HCT116 (cell line): ENCODE data around the gene ZNF14. TPM values are rescaled to one million over a fixed set of nuclear protein-coding genes. Genes with fewer than 3 reads are reported as not detected.
A peak's percentile ranks its signal among the peaks of the same experiment; 100 is the strongest.

ENCODE experiments used
- ATAC-seq: fragments of 200-7000 bp; cut with Tn5 transposase; 2 replicates; pipeline ENCODE4 v1.9.1; 2020; ENCODE audit warnings: mild to moderate bottlenecking, moderate library complexity
- BruUV-seq: library from RNA; stranded (reverse); fragments of 400-500 nt; replicated peaks from 2 replicates; lab custom pipeline; 2021; lab: Mats Ljungman, UMichigan
- CTCF ChIA-PET: fragments of 300-600 bp; sonication (Branson Sonifier 250); formaldehyde crosslinking; loops from one replicate; lab custom pipeline; 2021; ENCODE audit warnings: antibody characterized with exemption; lab: Charles Lee
- POLR2A ChIA-PET: fragments of 300-600, 350-600 bp; sonication (Branson Sonifier 250); formaldehyde crosslinking; loops from one replicate; lab custom pipeline; 2021; ENCODE audit warnings: antibody characterized with exemption; lab: Charles Lee
- RAD21 ChIA-PET, 2 experiments: fragments of 300-600 bp; sonication (Branson Sonifier 250); formaldehyde crosslinking; loops; one replicate each; lab custom pipeline; 2023; ENCODE audit warnings: low total read pairs in 2 of 2; ENCODE audit not compliant: uncharacterized antibody in 2 of 2, unreplicated experiment in 2 of 2, low non-redundant PET in 1 of 2; lab: Charles Lee
- DNase-seq: peaks from one replicate; pipeline ENCODE4 v3.0.0-alpha.2; 2010; ENCODE audit warnings: low read depth, low spot score
- H2AFZ ChIP-seq: fragments of 200-600 bp; shearing (Covaris generic), sonication (generic); 2 replicates; pipeline ENCODE4 v1.6.1; 2017; ENCODE audit warnings: low read depth, mixed run types, mixed read lengths, antibody characterized with exemption, low read length; ENCODE audit not compliant: poor library complexity, severe bottlenecking
- H3K27ac ChIP-seq: 2 replicates; pipeline ENCODE4 v1.5.1; 2012; ENCODE audit warnings: low read depth, low read length
- H3K27me3 ChIP-seq: fragments of 200-600 bp; sonication (generic); 2 replicates; pipeline ENCODE4 v1.6.1; 2016; ENCODE audit warnings: mixed run types, low read length, mixed read lengths; ENCODE audit not compliant: insufficient read depth
- H3K36me3 ChIP-seq, 2 experiments: fragments of 200-500 bp in 1 of 2; fragments of 200-600 bp in 1 of 2; sonication (Bioruptor generic) in 1 of 2; sonication (generic) in 1 of 2; 2 replicates each; pipeline versions ENCODE4 v1.5.1 to v1.6.1; 2014 to 2016; ENCODE audit warnings: low read length in 2 of 2, inconsistent platforms in 1 of 2, mixed read lengths in 1 of 2, mixed run types in 1 of 2; ENCODE audit not compliant: insufficient read depth in 2 of 2, control insufficient read depth in 1 of 2
- H3K4me1 ChIP-seq, 2 experiments: fragments of 200-600 bp in 1 of 2; sonication (generic) in 1 of 2; 2 replicates each; pipeline versions ENCODE4 v1.5.1 to v1.6.1; 2012 to 2017; ENCODE audit warnings: low read length in 2 of 2, inconsistent platforms in 1 of 2, mild to moderate bottlenecking in 1 of 2, mixed read lengths in 1 of 2, mixed run types in 1 of 2, moderate library complexity in 1 of 2; ENCODE audit not compliant: insufficient read depth in 2 of 2, control insufficient read depth in 1 of 2
- H3K4me2 ChIP-seq: fragments of 200-600 bp; sonication (generic); 2 replicates; pipeline ENCODE4 v1.6.1; 2017; ENCODE audit warnings: mixed run types, low read length, mixed read lengths
- H3K4me3 ChIP-seq, 2 experiments: fragments of 200-600 bp in 1 of 2; sonication (generic) in 1 of 2; replicated peaks in 1 of 2; 2 replicates each; pipeline ENCODE4 v1.5.1; 2011 to 2016; ENCODE audit warnings: low read length in 2 of 2, control low read depth in 1 of 2, low read depth in 1 of 2, mild to moderate bottlenecking in 1 of 2, mixed read lengths in 1 of 2, mixed run types in 1 of 2
- H3K79me2 ChIP-seq: fragments of 200-600 bp; sonication (generic); 2 replicates; pipeline ENCODE4 v1.6.1; 2017; ENCODE audit warnings: mild to moderate bottlenecking, mixed run types, low read length, moderate library complexity, mixed read lengths; ENCODE audit not compliant: insufficient read depth
- H3K9ac ChIP-seq: fragments of 200-600 bp; sonication (generic); 2 replicates; pipeline ENCODE4 v1.6.1; 2016; ENCODE audit warnings: low read length, mixed read lengths
- H3K9me2 ChIP-seq: fragments of 200-600 bp; sonication (generic), shearing (Covaris generic); 2 replicates; pipeline ENCODE4 v1.6.1; 2017; ENCODE audit warnings: mixed run types, mild to moderate bottlenecking, moderate library complexity; ENCODE audit not compliant: insufficient read depth
- H3K9me3 ChIP-seq, 2 experiments: fragments of 200-500 bp in 1 of 2; fragments of 200-600 bp in 1 of 2; sonication (Bioruptor generic) in 1 of 2; sonication (generic) in 1 of 2; 2 replicates each; pipeline ENCODE4 v1.6.1; 2014 to 2017; ENCODE audit warnings: low read length in 2 of 2, mixed read lengths in 2 of 2, inconsistent platforms in 1 of 2, low read depth in 1 of 2, mild to moderate bottlenecking in 1 of 2, mixed run types in 1 of 2, moderate library complexity in 1 of 2; ENCODE audit not compliant: control insufficient read depth in 1 of 2, insufficient read depth in 1 of 2
- H4K20me1 ChIP-seq: fragments of 200-600 bp; sonication (generic), shearing (Covaris generic); 2 replicates; pipeline ENCODE4 v1.6.1; 2017; ENCODE audit warnings: mixed run types, mild to moderate bottlenecking, moderate library complexity; ENCODE audit not compliant: insufficient read depth
- CBX3 ChIP-seq: IDR thresholded peaks from 2 replicates; pipeline ENCODE4 v1.6.1; 2012; ENCODE audit warnings: low read depth
- ELF1 ChIP-seq: IDR thresholded peaks from 2 replicates; pipeline ENCODE4 v1.6.1; 2012; ENCODE audit warnings: low read depth, borderline replicate concordance
- ZNF274 ChIP-seq: fragments of 200-500 bp; sonication (Bioruptor generic); IDR thresholded peaks from 2 replicates; pipeline ENCODE4 v1.6.1; 2014; ENCODE audit warnings: mild to moderate bottlenecking, low read depth, low read length, inconsistent platforms
- intact Hi-C: fragments of 100-400 bp; cut with micrococcal nuclease; formaldehyde crosslinking; loops from 2 replicates; pipeline ENCODE4 v1.10.0; 2022
- total RNA-seq: library from RNA; stranded (reverse); gene quantifications from one replicate; pipeline ENCODE4 v1.2.1, GENCODE V29; 2021; ENCODE audit not compliant: unreplicated experiment
- TF ChIP-seq, protein P1 (sequence below): IDR thresholded peaks from 2 replicates; pipeline ENCODE4 v1.6.1; 2012

ZNF14 gene
- total RNA-seq, 1 experiment from 2014 or later: 4.8 TPM

DNA sequence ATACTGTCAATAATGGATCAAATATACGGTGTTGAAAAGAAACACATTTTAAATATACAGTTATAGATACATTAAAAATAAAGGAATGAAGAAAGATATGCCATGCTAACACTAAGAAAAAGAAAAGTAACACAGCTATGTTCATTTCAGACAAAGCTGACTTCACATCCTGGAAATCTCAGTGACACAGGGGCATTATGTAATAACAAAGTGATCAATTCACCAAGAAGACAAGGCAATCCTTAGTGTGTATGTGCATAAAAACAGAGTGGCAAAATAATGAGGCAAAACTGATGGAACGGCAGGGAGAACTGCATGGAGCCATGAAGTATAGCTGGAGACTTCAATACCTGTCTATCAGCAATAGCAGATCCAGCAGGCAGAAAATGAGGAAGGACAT lies 13.1 kb downstream of the ZNF14 start:
- CTCF ChIA-PET: no interaction called here
- Histone ChIP-seq H3K27me3 (no peaks in the 10 kb centered on the region), H3K4me3 (no peak overlapping the region), H3K9ac (no peak overlapping the region), H4K20me1 (no peaks in the 10 kb centered on the region), H3K4me2 (no peak overlapping the region), H3K9me2 (no peaks in the 10 kb centered on the region), H3K27ac (no peak overlapping the region), H3K4me1 (no peaks in the 10 kb centered on the region), H2AFZ (no peak overlapping the region), H3K79me2 (peaks cover 36% of the 10 kb centered on the region), H3K36me3 (no peaks in the 10 kb centered on the region), H3K9me3 (peaks cover 37 to 55% of the 10 kb centered on the region in 2 experiments; a peak in 3 of 4 replicates)
- DNase-seq (no peak), ATAC-seq (no peak)
- TF ChIP-seq, protein P1, sequence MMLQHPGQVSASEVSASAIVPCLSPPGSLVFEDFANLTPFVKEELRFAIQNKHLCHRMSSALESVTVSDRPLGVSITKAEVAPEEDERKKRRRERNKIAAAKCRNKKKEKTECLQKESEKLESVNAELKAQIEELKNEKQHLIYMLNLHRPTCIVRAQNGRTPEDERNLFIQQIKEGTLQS: no peak
- TF ChIP-seq CBX3: no peak
- POLR2A ChIA-PET: no interaction called here
- RAD21 ChIA-PET: no interaction called here
- BruUV-seq: no TSS peak
- intact Hi-C loops: no loop called here

DNA sequence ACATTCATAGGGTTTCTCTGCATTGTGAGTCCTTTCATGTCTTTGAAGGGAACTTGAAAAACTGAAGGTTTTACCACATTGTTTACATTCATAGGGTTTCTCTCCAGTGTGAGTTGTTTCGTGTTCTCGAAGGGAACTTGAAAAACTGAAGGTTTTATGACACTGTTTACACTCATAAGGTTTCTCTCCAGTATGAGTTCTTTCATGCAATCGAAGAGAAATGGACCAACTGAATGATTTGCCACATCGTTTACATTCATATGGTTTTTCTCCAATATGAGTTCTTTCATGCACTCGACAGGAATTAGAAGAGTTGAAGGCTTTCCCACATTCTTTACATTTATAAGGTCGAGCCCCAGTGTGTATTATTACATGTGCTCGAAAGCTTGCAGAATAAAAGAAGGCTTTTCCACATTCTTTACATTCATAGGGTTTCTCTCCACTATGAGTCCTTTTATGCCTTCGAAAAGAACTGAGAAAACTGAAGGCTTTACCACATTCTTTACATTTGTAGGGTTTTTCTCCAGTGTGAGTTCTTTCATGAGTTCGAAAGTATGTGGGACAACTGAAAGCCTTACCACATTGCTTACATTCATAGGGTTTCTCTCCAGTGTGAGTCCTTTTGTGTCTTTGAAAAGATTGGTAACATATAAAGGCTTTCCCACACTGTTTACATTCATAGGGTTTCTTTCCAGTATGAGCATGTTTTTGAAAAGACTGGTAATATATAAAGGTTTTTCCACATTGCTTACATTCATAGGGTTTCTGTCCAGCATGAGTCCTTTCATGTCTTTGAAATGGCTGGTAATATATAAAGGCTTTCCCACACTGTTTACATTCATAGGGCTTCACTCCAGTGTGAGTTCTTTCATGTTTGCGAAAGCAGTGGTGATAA lies 20.7 kb downstream of the ZNF14 start:
- ChIA-PET RAD21 (no interaction called here), CTCF (no interaction called here), POLR2A (no interaction called here)
- Histone ChIP-seq H3K27me3 (no peaks in the 10 kb centered on the region), H3K79me2 (peaks cover 16% of the 10 kb centered on the region), H3K4me2 (no peak overlapping the region), H4K20me1 (no peaks in the 10 kb centered on the region), H2AFZ (no peak overlapping the region), H3K9me3 (peaks cover 68 to 84% of the 10 kb centered on the region in 2 experiments; a peak in 3 of 4 replicates), H3K27ac (no peak overlapping the region), H3K36me3 (peaks cover 17 to 25% of the 10 kb centered on the region in 2 experiments), H3K4me1 (no peaks in the 10 kb centered on the region), H3K9me2 (no peaks in the 10 kb centered on the region), H3K4me3 (no peak overlapping the region), H3K9ac (no peak overlapping the region)
- intact Hi-C loops: no loop called here
- BruUV-seq: no TSS peak
- TF ChIP-seq ELF1 (no peak), ZNF274 (peak; percentile 91)
- ATAC-seq (no peak), DNase-seq (no peak)
